Measurements from ENCODE around the gene DNM2.
"Not testable (repeated sequence)": the region's sequence is repeated elsewhere in the genome, so short reads cannot be mapped to it uniquely, and the experiment has no call there.

GRCh38 chr19:10758050-10758449 lies 40.2 kb downstream of the DNM2 start:
- not testable (repeated sequence) for TF ChIP-seq CTCF (IDR thresholded peaks at IDR 0.05; ENCODE audit: insufficient read depth, low read depth, low read length); EZH2 (IDR thresholded peaks at IDR 0.05; ENCODE audit: insufficient read depth, low read length)

Measured in astrocyte (in vitro differentiated cells and primary cell).